HG02840 (cell line): Measurements from ENCODE around the gene CRYM.
A peak's percentile ranks its signal among the peaks of the same experiment; 100 is the strongest.
"Not testable (repeated sequence)": the region's sequence is repeated elsewhere in the genome, so short reads cannot be mapped to it uniquely, and the experiment has no call there.

Experiments
- ATAC-seq: cut with Tn5 transposase; IDR thresholded peaks from one replicate; pipeline ENCODE4 v1.9.1; 2021; ENCODE audit warnings: mild to moderate bottlenecking, moderate library complexity, moderate number of reproducible peaks; ENCODE audit not compliant: unreplicated experiment, low FRiP score

Gene CRYM

GRCh38 chr16:21277927-21278706 lies at the start of gene CRYM:
Gene CRYM (minus strand): TSS chr16:21278290. CDS start chr16:21278251, 39 bp downstream.
- ATAC-seq = no peak

GRCh38 chr16:21327046-21327445 lies 49.0 kb upstream of the CRYM start:
- ATAC-seq = no peak

GRCh38 chr16:21326459-21326858 lies 48.4 kb upstream of the CRYM start:
- ATAC-seq = no peak

- no peak for ATAC-seq
Observed at GRCh38 chr16:21324267-21324666, 46.2 kb upstream of the CRYM start.

- ATAC-seq = not testable (repeated sequence)
Observed at GRCh38 chr16:21322251-21322650, 44.2 kb upstream of the CRYM start.

GRCh38 chr16:21321736-21322135 lies 43.6 kb upstream of the CRYM start:
- no peak for ATAC-seq

- no peak for ATAC-seq
Observed at GRCh38 chr16:21314339-21314738, 36.2 kb upstream of the CRYM start.

GRCh38 chr16:21312863-21313372 lies 34.8 kb upstream of the CRYM start:
- ATAC-seq = not testable (repeated sequence)

GRCh38 chr16:21312046-21312445 lies 34.0 kb upstream of the CRYM start:
- not testable (repeated sequence) for ATAC-seq

- ATAC-seq = not testable (repeated sequence)
Observed at GRCh38 chr16:21306712-21307111, 28.6 kb upstream of the CRYM start.

GRCh38 chr16:21302898-21303528 lies 24.9 kb upstream of the CRYM start:
- no peak for ATAC-seq

- ATAC-seq = no peak
Observed at GRCh38 chr16:21302454-21302853, 24.4 kb upstream of the CRYM start.

GRCh38 chr16:21301895-21302291 lies 23.8 kb upstream of the CRYM start:
- peak; percentile 2 for ATAC-seq

- ATAC-seq = peak; percentile 53
Observed at GRCh38 chr16:21301168-21301894, 23.2 kb upstream of the CRYM start.

GRCh38 chr16:21300309-21301167 lies 22.4 kb upstream of the CRYM start:
- peak; percentile 62 for ATAC-seq

GRCh38 chr16:21289789-21290188 lies 11.7 kb upstream of the CRYM start:
- ATAC-seq = not testable (repeated sequence)

- no peak for ATAC-seq
Observed at GRCh38 chr16:21285314-21285713, 7.2 kb upstream of the CRYM start.

- ATAC-seq = no peak
Observed at GRCh38 chr16:21284414-21284813, 6.3 kb upstream of the CRYM start.

GRCh38 chr16:21283521-21284289 lies 5.6 kb upstream of the CRYM start:
- ATAC-seq = no peak
